ENCODE measurements around the gene AGBL4. TPM values are rescaled to one million over a fixed set of nuclear protein-coding genes. Genes with fewer than 3 reads are reported as not detected.

Gene AGBL4
- total and polyA plus RNA-seq, 2 of the 4 experiments (the other 2 are of a cell fraction), result not detected

DNA sequence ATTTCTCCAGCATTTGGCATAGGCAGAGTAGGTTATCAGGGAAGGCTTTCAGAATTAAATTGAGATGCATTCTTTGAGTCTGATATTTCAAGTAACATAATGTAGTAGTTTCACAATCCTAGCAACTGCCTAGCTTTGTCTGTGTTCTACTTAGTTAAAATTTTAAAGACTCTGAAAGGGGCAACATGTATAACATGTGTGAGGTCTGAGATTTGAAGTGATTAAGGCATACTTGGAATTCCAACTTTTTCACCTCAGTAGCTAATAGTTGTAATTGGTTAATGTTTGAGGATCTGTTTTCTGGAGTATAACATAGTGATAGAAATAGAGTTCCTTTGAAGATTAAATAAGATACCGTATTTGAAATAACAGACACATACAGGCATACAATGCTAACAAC, 911.8 kb downstream of the AGBL4 start:
- ATAC-seq (ENCODE audit: low read depth) (no peak), DNase-seq (no peak)
- H3K79me1 ChIP-seq (ENCODE audit: low read depth in 1 of 2, low read length in 2 of 2), result no peaks in the 10 kb centered on the region
- dilution Hi-C loops (cut with HindIII; ENCODE audit: low sequenced_read_pairs, unreplicated experiment), result no loop called here
- no peak overlapping the region for H4K5ac ChIP-seq (ENCODE audit: low read depth, low read length)
- no peak overlapping the region for H3K18ac ChIP-seq (ENCODE audit: low read depth, low read length)
- H4K20me1 ChIP-seq (ENCODE audit: insufficient read depth, low read length), result no peaks in the 10 kb centered on the region
- H3K23ac ChIP-seq (ENCODE audit: low read depth, low read length), result no peak overlapping the region
- no TSS peak for BruUV-seq (replicated peaks)
- no peak overlapping the region for H4K8ac ChIP-seq (ENCODE audit: low read depth in 2 of 2, low read length in 2 of 2)
- no peaks in the 10 kb centered on the region for H3K36me3 ChIP-seq (ENCODE audit: control insufficient read depth, insufficient read depth, low read length)
- no peak overlapping the region for H3K56ac ChIP-seq (ENCODE audit: extremely low read depth, insufficient read depth, low read length)
- no peak overlapping the region for H3K4me2 ChIP-seq (ENCODE audit: low read depth, low read length)
- intact Hi-C loops (cut with micrococcal nuclease), result no loop called here
- no CpG with 5 or more reads among the region's 1 CpG for WGBS, 2 experiments (ENCODE audit: extremely low coverage in 2 of 2, insufficient read length in 1 of 2)
- H2AK9ac ChIP-seq (replicated peaks; ENCODE audit: low read depth, low read length, poor library complexity), result no peak overlapping the region
- no peak overlapping the region for H3K9ac ChIP-seq (ENCODE audit: low read depth, low read length)
- H2AK5ac ChIP-seq (ENCODE audit: low read depth, low read length), result no peak overlapping the region
- no peak overlapping the region for H2BK20ac ChIP-seq (ENCODE audit: low read depth, low read length)
- no peak overlapping the region for H2BK5ac ChIP-seq (ENCODE audit: low read depth, low read length, poor library complexity, severe bottlenecking)
- in situ Hi-C loops (cut with MboI; ENCODE audit: low sequenced_read_pairs), result no loop called here
- POLR2A ChIA-PET (ENCODE audit: unreplicated experiment), result no interaction called here
- H3K27ac ChIP-seq (ENCODE audit: insufficient read depth, low read length), result no peak overlapping the region
- no peaks in the 10 kb centered on the region for H3K9me1 ChIP-seq (ENCODE audit: insufficient read depth, low read length)
- no peak overlapping the region for H2BK120ac ChIP-seq (ENCODE audit: low read depth, low read length)
- no peak overlapping the region for H3K4me3 ChIP-seq (ENCODE audit: insufficient read depth, low read depth, low read length)
- no peak overlapping the region for H3K14ac ChIP-seq (replicated peaks; ENCODE audit: low read depth, low read length)
- H4K91ac ChIP-seq (ENCODE audit: insufficient read depth, low read depth, low read length), result no peak overlapping the region
- peaks cover 2% of the 10 kb centered on the region; the same call in 1 of the 2 replicates for H3K9me3 ChIP-seq (ENCODE audit: control insufficient read depth, insufficient read depth, low read length)
- H2AFZ ChIP-seq (replicated peaks; ENCODE audit: low read length, poor library complexity), result no peak overlapping the region
- no peaks in the 10 kb centered on the region for H3K4me1 ChIP-seq (ENCODE audit: control insufficient read depth, insufficient read depth, low read length)
- no peak overlapping the region for H2BK15ac ChIP-seq (ENCODE audit: low read depth, low read length)
- no peaks in the 10 kb centered on the region for H3K27me3 ChIP-seq (ENCODE audit: control insufficient read depth, insufficient read depth, low read length)
- no peak for TF ChIP-seq CHD1 (IDR thresholded peaks at IDR 0.05; ENCODE audit: low read depth, low read length)
- TF ChIP-seq CEBPB (IDR thresholded peaks at IDR 0.05; ENCODE audit: low read depth, low read length), result no peak
- no peak for TF ChIP-seq FOS (IDR thresholded peaks at IDR 0.05; ENCODE audit: low read depth, low read length)
- no peak for TF ChIP-seq BHLHE40 (IDR thresholded peaks at IDR 0.05; ENCODE audit: low read depth, low read length)
- TF ChIP-seq RCOR1 (IDR thresholded peaks at IDR 0.05; ENCODE audit: insufficient replicate concordance, low read length), result no peak
- no peak for TF ChIP-seq NFE2L2 (IDR thresholded peaks at IDR 0.05; ENCODE audit: low read depth, low read length)
- TF ChIP-seq MXI1 (IDR thresholded peaks at IDR 0.05; ENCODE audit: borderline replicate concordance, low read depth, low read length), result no peak
- no peak for TF ChIP-seq MAFK (IDR thresholded peaks at IDR 0.05; ENCODE audit: low read depth, low read length)
- TF ChIP-seq, protein P1, sequence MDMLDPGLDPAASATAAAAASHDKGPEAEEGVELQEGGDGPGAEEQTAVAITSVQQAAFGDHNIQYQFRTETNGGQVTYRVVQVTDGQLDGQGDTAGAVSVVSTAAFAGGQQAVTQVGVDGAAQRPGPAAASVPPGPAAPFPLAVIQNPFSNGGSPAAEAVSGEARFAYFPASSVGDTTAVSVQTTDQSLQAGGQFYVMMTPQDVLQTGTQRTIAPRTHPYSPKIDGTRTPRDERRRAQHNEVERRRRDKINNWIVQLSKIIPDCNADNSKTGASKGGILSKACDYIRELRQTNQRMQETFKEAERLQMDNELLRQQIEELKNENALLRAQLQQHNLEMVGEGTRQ (IDR thresholded peaks at IDR 0.05; ENCODE audit: low read depth, low read length), result no peak
- TF ChIP-seq, protein P2, sequence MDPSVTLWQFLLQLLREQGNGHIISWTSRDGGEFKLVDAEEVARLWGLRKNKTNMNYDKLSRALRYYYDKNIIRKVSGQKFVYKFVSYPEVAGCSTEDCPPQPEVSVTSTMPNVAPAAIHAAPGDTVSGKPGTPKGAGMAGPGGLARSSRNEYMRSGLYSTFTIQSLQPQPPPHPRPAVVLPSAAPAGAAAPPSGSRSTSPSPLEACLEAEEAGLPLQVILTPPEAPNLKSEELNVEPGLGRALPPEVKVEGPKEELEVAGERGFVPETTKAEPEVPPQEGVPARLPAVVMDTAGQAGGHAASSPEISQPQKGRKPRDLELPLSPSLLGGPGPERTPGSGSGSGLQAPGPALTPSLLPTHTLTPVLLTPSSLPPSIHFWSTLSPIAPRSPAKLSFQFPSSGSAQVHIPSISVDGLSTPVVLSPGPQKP (IDR thresholded peaks at IDR 0.05; ENCODE audit: borderline replicate concordance, low read depth, low read length), result no peak
- no peak for TF ChIP-seq MAZ (IDR thresholded peaks at IDR 0.05; ENCODE audit: borderline replicate concordance, low read depth, low read length)
- TF ChIP-seq, protein P3, sequence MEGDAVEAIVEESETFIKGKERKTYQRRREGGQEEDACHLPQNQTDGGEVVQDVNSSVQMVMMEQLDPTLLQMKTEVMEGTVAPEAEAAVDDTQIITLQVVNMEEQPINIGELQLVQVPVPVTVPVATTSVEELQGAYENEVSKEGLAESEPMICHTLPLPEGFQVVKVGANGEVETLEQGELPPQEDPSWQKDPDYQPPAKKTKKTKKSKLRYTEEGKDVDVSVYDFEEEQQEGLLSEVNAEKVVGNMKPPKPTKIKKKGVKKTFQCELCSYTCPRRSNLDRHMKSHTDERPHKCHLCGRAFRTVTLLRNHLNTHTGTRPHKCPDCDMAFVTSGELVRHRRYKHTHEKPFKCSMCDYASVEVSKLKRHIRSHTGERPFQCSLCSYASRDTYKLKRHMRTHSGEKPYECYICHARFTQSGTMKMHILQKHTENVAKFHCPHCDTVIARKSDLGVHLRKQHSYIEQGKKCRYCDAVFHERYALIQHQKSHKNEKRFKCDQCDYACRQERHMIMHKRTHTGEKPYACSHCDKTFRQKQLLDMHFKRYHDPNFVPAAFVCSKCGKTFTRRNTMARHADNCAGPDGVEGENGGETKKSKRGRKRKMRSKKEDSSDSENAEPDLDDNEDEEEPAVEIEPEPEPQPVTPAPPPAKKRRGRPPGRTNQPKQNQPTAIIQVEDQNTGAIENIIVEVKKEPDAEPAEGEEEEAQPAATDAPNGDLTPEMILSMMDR (conservative IDR thresholded peaks at IDR 0.05; ENCODE audit: low read depth, low read length), result no peak
- TF ChIP-seq RAD21 (IDR thresholded peaks at IDR 0.05; ENCODE audit: low read length), result no peak
- TF ChIP-seq RFX5 (IDR thresholded peaks at IDR 0.05; ENCODE audit: low read depth, low read length), result no peak
- TF ChIP-seq SMC3 (IDR thresholded peaks at IDR 0.05; ENCODE audit: low read depth, low read length), result no peak
- no peak for TF ChIP-seq POLR2A (IDR thresholded peaks at IDR 0.05; ENCODE audit: low read depth, low read length)
- CTCF ChIA-PET, result no interaction called here
- no peak overlapping the region for H3K4ac ChIP-seq (ENCODE audit: low read depth, low read length)
